ENCODE results near the gene GJB1.
"Not testable (repeated sequence)": the region's sequence is repeated elsewhere in the genome, so short reads cannot be mapped to it uniquely, and the experiment has no call there.

GJB1 gene

DNA sequence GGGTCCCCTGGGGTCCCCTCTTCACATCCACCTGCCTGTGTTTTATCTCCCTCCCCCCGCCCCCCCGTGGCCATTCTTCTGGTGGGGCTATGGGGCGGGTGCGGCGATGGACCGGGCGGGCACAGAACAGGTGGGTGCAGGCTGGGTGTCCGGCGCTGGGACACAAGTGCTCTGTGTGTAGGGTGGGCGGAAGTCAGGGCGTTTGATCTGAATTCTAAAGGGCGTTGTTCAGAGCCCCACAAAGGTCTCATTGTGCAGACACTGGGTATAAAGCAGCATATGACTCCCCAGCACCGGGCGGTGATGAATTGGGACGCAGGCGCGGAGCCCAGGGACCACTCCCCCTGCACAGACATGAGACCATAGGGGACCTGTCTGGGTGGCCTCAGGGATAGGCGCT is at the start of gene GJB1:
Gene GJB1 (plus strand): TSS at position 296 of the 400 bp plus-strand sequence. CDS start 484 bp downstream, outside the sequence.
- no peak for DNase-seq

DNA sequence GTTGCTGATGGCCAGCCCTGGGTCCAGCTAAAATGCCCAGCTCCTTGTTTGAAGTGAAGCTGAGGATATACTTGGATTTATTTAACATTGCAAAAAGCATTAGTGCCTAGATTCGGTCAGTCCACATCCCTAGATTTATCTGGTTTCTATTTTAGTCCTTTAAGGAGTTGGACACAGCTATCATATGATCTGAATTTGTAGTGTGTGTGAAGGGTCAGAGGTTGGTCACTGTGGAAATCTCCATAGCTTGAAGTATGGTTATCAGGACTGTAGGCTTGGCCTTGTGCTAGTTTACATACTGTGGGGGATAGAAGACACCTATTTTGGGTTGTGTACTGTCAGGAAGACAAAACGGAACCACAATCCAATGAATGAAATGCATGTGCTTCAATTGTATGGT is 49.6 kb upstream of the GJB1 start:
- no peak for DNase-seq

DNA sequence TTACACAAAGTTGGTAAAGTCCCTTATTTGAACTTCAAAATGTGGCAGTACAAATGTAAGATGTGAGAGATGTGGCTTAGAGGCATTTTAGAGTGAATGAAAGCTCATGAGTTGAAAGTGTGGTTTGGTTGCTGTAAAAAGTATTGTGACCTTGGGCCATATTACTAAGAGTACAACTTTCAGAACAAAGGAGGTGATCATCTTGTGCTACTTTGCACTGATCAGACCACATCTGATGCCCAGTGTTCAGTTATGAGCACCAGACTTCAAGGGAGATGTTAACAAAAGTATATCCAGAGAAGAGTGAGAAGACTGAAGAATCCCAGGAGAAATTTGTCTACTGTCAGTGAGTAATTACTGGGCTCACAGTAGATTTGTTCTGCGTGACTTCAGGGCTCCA is 48.2 kb upstream of the GJB1 start:
- DNase-seq = no peak

DNA sequence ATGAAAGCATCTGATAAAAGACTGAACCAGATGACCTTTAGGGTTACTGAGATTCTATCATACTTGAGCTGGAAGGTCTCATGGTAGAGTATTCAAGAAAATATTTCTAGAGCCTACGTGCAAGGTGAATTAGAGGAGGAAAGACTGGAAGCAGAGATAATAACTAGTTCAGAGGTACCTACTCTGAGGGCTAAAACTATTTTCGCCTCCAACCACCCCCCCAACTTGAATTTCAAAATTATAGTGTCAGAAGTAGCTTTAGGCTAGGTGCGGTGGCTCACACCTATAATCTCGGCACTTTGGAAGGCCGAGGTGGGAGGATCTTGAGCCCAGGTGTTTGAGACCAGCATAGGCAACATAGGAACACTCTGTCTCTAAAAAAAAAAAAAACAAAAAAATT is 47.5 kb upstream of the GJB1 start:
- no peak for DNase-seq

DNA sequence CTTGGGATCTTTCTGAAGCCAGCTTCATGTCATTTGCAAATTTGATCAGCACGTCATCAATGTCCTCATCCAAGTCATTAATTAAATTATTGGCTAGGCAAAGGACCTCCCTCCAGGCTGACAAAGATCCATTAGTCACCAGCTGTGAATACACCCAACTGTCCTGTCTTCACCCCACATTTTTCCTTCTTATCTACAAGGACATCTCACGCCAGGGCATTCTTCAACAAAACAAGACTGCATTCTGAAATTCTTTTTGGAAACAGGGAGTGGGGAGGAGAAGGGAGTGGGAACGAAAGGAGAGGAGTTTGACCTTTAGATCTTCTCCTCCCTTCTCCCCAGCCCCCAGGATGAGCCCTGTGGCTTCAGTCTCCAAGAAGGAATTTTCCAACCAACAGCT is 45.7 kb upstream of the GJB1 start:
- no peak for DNase-seq

DNA sequence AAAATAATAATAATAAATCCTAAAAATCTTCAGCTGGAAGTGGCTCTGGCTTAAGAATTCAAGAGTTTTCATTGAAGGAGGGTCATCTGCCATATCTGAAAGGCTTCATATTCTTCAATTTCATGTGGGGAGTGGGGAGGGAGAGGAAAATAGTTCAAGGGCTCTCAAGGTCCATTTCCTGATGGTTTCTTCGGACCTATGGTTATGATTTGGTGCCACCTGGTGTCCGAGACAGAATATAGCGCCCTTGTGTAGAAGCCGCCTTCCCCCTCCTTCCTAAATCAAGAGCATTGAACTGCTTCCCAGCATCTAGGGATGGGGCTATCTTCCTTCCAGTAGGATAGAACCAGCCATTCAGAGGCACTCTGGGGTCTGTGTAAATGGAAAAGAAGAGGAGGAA is 44.1 kb upstream of the GJB1 start:
- DNase-seq = peak; percentile 31 to 59

DNA sequence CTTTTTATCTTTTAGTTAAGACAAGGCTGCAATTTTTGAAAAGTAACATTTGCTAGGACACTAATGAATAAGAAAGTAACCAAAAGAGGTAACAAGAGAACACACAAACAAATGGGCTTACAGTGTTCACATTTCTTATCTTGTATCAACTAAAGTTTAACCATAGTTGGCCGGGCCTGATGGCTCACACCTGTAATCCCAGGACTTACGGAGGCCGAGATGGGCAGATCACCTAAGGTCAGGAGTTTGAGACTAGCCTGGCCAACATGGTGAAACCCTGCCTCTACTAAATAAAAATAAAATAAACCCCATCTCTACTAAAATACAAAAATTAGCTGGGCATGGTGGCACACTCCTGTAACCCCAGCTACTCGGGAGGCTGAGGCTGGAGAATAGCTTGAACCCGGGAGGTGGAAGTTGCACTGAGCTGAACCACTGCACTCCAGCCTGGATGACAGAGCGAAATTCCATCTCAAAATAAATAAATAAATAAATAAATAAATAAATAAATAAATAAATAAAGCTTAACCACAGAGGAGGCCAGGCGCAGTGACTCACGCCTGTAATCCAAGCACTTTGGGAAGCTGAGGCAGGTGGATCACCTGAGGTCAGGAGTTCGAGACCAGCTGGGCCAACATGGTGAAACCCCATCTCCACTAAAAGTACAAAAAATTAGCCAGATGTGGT is 42.3 kb upstream of the GJB1 start:
- DNase-seq = not testable (repeated sequence)

DNA sequence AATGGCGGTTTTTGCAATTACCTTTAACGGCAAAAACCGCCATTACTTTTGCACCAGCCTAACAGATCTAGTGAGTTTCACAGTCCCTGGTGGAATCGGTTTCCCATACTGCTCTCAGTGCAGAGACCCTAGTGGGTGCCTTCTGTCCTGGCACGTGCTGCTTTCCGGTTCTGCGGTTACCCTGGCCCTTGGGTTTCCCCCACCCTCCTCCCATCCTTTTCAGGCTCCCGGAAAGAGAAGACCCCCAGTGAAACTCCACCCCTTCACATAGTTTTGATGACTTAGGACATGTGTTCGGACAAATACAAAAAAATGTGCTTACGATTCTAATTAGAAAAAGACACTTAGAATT is 41.5 kb upstream of the GJB1 start:
- peak; percentile 45 to 51 for DNase-seq

DNA sequence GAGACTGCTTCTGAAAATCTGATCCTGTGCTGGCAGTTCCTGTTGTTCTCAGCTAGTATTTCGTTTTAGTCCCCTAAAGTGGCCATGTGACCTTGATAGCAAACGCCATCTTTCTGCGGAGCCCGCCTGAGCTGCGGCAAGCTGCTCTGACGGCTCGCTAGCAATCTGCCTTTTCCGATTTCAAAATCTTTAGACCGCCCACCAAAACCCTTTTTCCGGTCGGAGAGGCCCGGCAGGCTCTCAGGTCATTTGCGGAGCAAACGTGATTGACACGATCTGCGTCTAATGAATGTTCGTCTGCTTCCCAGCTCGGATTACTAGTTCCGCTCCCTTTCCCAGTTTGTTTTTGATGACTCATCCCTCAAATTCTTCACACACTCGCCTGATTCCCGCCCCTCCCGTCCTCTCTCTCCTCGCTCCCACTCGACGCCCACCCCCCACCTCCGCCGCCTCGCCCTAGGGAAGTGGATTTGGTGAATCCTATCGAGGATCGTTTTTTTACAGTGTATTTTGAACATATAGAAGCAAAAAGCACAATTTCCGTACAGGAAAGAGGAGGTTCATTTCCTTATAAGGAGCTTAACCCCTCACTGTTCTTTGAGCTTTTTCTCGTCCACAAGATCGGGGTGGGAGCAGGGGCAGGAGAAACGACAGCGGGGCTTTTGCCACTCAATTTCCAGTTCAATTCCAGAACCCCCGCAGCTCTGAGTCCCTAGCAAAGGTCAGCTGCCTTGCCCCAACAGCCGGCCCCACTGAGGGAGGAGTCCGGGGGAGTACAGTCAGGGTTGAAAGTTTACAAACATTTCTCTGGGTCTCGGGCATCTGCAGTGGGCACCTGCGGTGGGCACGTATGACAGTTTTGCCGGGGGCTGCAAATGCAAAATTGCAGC is 40.9 kb upstream of the GJB1 start:
- peak; percentile 90 to 91 for DNase-seq

DNA sequence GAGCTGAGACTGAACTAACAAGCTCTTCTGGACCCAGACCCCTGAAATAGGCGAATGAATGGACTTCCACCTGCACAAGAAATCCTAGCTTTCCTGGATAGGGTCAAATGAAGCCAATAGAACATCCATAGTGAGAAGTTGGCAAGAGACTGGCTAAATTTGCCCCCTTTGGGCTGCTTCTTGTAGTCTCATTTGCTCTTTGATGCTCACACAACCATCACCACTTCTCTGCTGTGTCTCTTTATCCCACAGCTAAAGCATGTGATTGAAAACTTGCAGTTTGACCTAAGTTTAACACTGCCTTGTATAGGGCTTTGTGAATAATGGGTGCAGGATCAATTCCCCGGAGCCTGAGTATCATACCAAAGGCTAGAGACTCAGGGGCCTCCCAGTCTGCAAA is 40.2 kb upstream of the GJB1 start:
- no peak for DNase-seq

DNA sequence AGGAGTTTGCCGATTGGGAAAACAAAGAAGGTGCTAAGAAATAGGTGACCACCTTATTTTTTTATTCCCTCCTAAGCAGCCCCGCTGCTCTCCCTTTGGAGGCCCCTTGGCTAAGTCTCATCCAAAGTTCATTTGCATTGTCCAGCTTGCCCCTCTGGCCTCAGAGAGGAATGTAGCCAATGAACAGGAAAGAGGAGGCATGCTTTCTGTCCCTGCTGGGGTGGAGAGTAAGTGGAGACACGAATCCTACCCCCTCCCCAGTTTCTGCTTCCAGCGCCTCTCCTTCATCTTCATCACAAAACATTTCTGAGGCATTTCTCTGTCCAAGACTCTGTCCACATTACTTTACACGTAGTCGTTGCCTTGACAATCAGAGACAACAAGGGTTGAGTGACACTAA is 39.7 kb upstream of the GJB1 start:
- no peak for DNase-seq

DNA sequence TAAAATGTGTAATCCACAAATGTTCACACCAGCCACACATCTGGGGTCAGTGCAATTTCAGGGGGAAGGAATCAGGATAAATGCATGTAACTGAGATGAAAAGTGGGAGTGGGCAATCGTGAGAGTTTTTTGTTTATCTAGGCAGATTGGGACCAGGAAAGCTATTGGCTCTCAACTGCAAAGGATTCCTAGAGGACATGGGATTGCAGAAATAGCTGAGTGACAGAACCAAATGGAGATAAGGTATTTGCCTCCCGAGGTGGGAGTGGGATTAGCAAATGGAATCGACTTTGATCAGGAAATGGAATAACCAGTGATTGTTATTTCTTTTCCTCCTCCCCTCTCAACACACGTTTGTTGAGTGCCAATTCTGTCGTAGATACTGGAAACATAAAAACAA is 38.9 kb upstream of the GJB1 start:
- no peak for DNase-seq

DNA sequence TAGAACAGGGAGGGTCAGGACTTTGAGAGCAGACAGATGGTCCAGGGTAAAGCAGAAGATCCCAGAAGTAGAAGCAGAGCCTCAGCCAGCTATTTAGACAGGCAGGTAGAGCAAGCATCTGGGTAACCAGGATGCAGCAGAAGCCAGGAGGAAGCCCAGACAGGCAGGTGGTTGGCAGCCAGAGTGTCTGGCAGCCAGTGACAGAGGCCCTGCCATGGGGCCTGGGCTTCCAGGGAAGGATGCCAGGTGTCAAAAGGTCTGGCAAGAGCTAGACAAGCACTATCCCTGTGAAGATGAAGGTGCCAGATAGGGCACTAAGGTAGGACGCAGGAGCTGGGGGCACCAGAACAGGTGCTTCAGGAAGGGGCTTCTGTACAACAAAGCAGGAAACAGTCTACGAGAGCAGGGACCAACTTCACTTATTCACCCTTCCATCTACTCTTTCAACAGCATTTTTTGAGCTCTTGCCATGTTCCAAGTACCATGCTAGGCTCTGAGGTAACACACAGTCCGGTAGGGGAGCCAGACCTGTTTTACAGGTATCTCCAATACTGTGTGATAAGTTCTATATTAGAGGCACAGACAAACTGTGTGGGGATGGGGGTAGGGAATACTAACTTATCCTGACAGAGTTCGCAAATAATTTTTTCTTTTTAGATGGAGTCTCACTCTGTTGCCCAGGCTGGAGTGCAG is 38.1 kb upstream of the GJB1 start:
- no peak for DNase-seq

DNA sequence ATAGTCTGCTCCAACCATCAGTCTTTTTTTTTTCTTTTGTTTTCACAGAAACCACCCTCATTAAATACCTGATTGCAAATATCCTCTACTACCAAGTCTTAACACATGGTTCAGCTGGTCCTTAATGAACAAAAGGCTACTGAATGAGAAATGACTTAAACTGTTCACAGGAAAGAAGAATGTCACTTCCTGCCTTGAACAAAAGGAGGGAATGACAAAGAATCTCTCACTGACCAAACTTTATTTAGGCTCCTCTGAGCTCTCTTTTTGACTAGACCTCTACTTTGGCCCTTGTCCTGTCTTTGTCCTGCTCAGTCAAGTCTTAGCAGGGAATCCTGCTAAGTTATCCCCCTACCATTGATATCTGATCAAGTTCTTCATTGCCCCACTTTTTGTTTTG is 31.8 kb upstream of the GJB1 start:
- no peak for DNase-seq

DNA sequence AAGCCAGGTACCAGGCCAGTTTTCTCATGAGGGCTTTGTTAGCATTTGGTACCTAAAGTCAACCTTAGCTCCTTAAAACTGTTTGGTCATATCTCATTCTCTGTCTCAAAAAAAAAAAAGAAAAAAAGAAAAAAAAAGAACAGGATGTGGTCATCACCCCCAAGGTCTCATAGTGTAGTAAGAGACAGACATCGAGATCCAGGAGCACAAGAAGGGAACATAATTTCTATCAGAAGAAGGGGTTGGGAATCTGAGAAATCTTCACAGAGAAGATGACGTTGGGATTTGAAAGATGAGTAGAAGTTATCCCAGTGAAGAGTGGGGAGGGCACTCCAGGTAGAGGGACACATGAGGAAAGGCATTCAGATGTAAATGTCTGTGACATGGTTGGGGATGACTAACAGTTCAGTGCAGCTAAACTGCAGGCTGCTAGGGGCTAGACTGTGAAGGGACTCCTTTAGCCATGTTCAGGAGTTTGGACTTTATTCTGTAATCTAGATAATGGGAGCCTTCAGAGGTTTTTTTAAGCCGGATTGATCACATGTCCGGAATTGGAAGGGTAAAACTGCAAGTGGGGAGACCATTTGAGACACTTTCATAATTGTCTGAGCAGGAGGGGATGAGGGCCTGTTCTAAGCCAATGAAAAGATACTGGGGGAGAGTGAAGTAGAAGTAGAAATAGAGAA is 26.9 kb upstream of the GJB1 start:
- no peak for DNase-seq

DNA sequence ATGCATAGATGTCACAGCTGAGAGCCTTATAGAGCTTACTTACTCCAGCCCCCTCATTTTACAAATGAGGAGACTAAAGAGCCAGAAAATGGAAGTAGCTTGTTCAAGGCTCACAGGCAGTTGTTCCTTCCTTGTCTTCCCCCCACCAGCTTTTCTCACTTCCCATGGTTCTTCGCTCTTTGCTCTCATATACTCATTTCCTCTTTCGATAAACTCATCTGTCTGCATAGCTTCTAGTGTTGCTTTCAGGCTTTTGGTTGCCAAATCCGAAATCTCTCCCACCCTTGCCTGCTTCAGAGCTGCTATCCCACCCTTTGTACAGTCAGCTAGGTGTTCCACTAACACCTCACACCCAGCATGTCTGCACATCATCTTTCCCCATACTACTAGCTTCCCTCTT is 25.0 kb upstream of the GJB1 start:
- peak; percentile 61 to 67 for DNase-seq

DNA sequence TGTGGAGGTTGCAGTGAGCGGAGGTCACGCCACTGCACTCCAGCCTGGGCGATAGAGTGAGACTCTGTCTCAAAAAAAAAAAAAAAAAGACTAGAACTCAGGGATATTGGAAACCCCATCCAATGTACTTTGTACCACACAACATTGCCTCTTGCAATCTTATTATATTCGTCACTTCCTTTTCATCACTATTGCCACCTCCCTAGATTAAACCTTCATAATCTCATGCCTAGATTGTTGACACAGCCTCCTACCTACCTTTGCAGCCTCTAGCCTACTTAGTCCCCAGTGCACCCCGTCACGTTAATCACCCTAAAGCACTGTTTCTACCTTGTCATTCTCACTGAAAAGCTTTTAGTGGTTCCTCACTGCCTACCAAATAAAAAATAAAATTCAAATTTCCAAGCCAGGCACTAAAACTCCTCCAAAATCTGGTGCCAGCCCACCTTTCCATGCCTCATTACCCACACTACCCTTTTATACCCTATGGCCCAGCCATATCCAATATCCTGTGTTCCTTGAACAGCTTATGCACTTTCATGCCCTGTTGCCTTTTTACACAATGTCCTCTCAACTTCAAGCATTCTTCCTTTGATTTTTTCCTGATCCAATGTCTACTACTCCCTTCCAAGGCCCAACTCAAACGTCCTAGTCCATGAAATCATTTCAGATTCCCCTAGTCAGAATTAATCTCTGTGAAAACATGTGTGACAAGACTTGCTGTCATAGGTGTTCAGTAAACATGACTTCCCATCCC is 23.6 kb upstream of the GJB1 start:
- DNase-seq = no peak

DNA sequence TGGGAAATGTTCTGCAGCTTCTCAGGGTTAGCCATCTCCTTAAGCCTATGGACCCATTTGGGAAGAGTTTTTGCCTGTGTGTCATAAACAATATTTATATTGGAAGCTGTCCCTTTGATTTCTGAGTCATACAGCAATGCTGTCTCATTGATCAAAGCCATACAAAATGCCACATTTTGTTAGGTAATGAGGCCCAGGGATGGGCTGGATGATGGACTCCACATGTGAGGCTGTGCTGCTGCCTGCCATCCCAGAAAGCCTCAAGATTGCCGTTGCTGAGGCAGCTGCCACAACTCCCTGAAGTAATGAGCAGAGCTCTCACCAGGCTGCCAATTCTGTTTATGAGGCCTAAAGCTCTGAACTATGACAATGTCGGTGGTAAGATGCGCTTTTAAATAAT is 12.2 kb upstream of the GJB1 start:
- no peak for DNase-seq

DNA sequence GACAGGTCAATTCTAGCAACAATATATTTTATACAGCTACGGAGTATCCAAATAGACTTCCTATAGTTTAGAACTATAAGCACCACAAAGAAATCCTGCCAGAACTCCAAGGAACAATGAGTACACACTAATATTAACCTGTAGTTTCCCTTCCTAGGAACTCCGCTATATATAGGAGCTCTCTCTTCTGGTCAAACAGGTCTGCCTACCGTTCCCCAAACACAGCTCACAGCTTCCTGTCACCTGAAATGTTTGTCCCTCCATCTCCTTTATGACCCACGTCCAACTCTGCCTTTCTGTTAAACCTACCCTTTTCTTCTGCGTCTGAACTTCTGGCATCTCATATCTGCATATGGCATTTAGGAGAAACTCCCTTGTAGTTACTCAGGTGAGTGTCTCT is 10.5 kb upstream of the GJB1 start:
- DNase-seq = no peak

DNA sequence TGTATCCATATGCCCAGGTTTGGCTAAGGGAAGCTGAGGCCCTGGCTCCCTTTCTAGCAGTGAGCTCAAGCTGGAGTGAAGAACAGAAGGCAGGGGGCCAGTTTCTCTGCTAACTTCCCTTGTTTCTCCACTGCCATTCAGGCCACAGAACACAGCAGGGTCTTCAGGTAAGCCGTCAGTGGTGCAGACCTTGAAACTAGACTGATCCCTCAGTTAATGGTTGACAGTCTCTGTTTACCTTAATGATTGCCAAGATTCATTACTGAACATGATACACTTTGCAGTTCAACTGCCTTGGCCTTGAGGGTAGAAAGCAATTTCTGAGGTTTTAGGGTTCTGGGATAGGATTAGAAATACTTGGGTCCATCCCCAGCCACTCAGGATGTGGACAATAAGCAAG is 8.9 kb upstream of the GJB1 start:
- no peak for DNase-seq

DNA sequence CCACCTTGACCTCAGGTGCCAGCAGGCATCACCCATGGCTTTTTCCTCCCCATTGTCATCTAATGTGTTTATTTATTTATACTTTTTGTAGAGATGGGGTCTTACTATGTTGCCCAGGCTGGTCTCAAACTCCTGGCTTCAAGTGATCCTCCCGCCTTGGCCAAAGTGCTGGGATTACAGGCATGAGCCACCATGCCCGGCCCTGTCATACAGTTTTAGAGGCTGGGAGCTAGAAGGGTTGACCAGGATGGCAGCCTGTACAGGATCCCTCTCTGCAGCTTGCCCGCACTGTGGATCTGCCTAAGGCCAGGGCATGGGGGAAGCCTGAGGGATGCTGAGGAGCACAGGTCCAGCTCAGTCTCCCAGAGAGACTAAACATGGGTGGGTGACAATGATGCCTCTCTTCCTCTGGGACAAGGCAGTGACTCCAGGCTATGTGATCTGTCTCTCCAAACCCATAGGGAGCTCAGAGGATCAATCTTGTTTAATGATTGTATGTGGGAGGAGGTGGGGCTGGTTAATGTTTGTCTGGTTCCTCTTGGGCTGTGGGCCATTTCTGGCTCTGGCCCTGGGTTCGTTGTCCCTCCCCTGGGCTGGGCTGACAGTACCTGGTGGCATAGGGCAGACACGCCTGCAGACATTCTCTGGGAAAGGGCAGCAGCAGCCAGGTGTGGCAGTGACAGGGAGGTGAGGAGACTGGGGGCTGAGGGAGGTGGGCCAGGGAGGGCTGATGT is 8.3 kb upstream of the GJB1 start:
- no peak for DNase-seq

Measured in Kasumi-1 (cell line).